Activated CD8-positive, alpha-beta memory T cell treated with anti-CD3 and anti-CD28 coated beads for 36 hours (primary cell): ENCODE data around the gene HNRNPF. TPM values are rescaled to one million over a fixed set of nuclear protein-coding genes. Genes with fewer than 3 reads are reported as not detected.

Source experiments
- CTCF ChIA-PET: fragments of 350-600 bp; sonication (Branson Sonifier 250); formaldehyde crosslinking; loops from one replicate; lab custom pipeline; 2021; ENCODE audit warnings: antibody characterized with exemption; lab: Charles Lee
- POLR2A ChIA-PET: fragments of 350-600 bp; sonication (Branson Sonifier 250); formaldehyde crosslinking; loops from one replicate; lab custom pipeline; 2021; ENCODE audit warnings: antibody characterized with exemption; lab: Charles Lee
- total RNA-seq, 2 experiments: library from RNA; stranded (reverse); gene quantifications; one replicate each; pipeline ENCODE4 v1.2.3, GENCODE V29; 2021

The HNRNPF gene
- total RNA-seq, 2 experiments from 2014 or later = 544 to 554 TPM

DNA sequence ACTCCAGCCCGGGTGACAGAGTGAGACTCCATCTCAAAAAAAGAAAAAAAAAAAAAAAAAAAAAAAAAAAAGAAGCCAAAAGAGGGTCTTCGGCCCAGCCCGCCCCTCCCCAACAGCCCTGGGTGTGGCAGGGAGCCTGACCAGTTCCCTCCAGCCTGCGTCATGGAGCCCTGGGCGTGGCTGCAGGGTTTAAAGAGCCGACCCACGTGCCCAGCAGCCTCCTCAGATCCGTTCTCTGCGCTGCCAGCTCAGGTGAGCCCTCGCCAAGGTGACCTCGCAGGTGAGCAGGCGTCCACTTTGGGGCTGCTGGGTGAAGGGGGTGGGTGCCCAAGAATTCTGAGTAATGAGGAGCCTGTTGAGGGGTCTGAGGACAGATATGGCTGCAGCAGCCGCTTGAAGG is 37.6 kb downstream of the HNRNPF start, which contains the start of gene FXYD4:
TSS of gene FXYD4 (plus strand) at position 219 of the 400 bp plus-strand sequence. CDS start 2,111 bp downstream, outside the sequence.
- ChIA-PET CTCF (no interaction called here), POLR2A (no interaction called here)

DNA sequence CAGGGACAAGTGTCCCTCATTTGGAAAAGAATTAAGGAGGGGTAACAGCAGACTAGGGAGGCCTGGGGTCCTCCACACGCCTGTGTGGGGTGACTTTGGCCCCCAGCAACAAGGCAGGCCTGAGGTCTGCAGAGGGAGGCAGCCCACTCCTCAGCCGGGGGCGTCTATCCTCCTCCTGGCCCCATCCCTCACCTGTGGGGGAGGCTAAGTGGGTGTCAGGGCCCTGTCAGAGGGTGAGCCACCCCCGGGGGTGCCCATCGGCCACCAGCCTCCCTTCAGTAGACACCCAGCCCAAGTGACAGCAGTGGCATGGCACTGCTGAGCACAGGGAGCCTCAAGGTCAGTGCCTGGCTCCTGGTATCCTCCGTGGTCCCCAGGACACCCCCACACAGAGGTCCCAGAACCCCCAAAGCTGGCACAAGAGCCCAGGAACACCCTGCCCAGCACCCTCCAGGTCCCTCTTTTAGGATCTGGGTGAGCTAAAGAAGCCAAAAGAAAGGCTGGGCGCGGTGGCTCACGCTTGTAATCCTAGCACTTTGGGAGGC is 38.2 kb downstream of the HNRNPF start:
- CTCF ChIA-PET = no interaction called here

DNA sequence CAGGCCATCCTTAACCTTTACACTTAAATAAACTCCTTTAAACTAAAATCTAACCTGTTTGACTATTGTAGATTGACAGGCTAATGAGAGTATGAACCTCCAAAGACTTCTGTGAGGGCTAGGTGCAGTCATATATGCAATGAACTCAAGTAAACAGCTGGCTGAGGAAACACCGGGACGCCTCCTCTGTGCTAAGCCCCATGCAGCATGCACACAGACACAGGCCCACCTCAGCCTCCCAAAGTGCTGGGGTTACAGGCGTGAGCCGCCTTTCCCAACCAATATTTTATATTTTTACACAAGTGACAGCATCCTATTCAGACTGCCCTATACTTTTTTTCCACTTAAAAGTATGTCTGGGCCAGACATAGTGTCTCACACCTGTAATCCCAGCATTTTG is 39.1 kb downstream of the HNRNPF start:
- POLR2A ChIA-PET = interaction anchor here (0.5 kb wide), 1 partner anchor 12 kb away, joined by 5 read pairs; no protein-coding TSS in a partner anchor
- CTCF ChIA-PET = no interaction called here

More for the DNA sequence above, 38.2 kb downstream of the HNRNPF start:
- POLR2A ChIA-PET = no interaction called here

DNA sequence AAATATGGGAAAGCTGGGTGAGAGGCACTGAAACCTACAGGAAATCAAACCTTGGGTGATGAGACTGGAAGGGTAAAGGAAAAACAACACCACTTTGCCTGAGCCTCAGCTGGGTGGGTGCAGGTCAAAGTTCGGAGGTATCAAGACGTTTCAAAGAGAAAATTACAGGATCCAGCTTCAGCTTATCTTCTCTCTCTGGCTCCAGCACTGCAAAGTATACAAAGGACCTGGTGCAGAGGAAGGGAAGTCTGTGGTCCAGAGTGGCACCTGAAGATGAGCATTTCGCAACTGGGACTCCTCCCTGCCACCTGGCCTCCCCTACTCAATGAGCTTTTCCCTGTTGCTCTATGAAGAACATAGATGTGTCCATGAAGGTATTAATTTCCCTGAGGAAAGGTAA is 44.0 kb downstream of the HNRNPF start:
- CTCF ChIA-PET = no interaction called here

DNA sequence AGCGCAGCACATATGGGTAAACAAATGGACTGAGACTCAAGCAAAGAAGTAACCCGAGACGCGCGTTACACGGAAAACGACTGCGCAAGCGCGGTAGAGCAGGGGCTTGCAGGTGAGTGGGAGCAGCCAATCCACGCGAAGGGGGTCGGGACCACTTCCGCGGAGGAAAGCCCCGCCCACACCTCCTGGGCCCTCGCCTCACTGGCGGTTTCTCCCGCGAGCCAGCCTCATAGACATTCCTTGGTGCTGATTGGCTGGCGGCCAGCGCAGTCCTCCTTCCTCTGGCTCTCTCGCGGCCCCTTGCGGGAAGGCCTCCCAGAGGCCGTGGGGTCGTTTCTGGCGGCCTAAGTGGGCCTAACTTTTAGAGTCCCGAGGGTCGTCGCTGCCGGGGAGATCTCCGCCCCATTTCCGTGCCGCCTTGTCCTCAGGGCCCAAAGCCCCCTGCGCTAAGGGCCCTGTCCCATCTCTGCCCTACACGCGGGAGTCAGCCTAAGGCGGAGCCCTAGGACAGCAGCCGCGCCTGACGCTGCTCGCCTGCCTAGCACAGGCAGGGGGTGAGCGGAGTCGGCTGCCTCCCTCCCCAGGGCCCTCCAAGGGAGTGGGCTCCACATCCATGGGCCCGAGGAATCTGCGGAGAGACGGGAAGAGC is 46.7 kb downstream of the HNRNPF start:
- CTCF ChIA-PET = interaction anchor here (1.2 kb wide), 1 partner anchor 13 kb away, joined by 3 read pairs; no protein-coding TSS in a partner anchor
- POLR2A ChIA-PET = interaction anchor here (0.7 to 1.6 kb wide), 2 partner anchors 35 to 225 kb away, joined by 3 to 7 read pairs; partner anchors contain the start of gene CSGALNACT2

More for the DNA sequence above, 44.0 kb downstream of the HNRNPF start:
- POLR2A ChIA-PET = interaction anchor here (1.0 kb wide), 1 partner anchor 78 kb away, joined by 4 read pairs; no protein-coding TSS in a partner anchor

DNA sequence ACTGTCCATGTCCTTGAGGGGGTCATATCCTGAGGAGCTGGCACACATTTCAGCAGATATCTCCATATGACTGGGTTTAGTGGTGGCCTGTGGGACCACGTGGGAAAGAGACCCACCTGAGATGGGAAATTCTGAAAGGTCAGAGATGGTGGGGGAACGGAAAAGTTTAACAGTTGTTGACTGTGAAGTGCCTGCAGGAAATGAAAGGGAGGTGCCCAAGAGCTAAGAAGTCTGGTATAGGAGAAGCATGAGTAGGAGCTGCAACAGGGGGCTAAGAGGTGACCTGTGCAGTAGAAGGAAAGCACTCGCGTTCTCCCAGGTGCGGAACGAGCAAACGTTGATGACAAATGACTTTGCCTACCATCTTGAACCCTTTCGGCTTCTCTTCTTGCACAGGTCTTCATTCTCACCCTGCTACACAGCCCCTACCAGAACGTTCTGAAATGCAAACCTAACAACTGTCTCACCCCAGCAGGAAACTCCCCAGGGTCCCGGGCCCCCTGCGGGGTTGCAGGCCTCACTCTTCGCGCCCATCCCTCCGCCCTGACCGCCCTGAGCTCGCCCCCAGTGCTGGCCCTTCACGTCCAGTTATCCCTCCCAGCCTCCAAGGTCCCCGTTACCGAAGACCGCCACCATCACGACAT is 47.3 kb downstream of the HNRNPF start:
- CTCF ChIA-PET = no interaction called here
- POLR2A ChIA-PET = interaction anchor here (0.7 to 1.6 kb wide), 2 partner anchors 36 to 224 kb away, joined by 3 to 7 read pairs; partner anchors contain the start of gene CSGALNACT2

DNA sequence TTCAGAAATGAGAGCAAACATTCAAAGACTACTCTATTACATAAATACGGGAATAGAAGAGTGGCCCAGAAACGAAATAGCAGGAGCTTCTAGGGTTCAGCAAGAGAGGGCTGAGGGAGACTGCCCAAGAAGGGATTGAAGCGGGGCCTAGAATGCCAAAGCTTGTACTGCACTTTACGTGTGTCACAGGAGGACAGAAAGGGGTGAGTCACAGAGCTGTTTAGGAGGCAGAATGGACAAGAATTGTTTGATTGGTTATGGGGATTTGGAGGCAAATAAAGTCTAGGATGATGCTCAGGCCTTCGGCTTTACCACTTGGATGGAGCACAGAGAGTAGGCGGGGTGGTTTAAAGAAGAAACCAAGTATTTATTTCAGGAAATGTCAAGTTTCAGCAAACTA is 48.9 kb downstream of the HNRNPF start:
- CTCF ChIA-PET = interaction anchor here (1.1 kb wide), 1 partner anchor 12 kb away, joined by 6 read pairs; no protein-coding TSS in a partner anchor

DNA sequence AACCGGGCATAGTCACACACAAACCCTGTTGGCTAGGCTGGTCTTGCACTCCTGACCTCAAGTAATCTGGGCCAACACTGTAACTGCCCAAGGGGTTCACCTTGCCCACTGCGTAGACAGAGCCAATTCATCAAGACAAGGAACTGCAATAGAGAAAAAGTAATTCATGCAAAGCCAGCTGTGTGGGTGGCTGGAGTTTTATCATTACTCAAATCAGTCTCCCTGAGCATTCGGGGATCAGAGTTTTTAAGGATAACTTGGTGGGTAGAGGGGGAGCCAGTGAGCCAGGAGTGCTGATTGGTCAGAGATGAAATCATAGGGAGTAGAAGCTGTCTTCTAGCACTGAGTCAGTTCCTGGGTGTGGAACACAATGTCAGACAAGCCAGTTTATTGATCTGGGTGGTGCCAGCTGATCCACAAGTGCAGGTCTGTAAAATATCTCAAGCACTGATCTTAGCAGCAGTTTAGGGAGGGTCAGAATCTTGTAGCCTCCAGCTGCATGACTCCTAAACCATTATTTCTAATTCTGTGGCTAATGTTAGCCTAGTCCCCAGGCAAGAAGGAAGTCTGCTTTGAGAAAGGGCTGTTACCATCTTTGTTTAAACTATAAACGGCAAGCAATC is 53.1 kb downstream of the HNRNPF start:
- POLR2A ChIA-PET = no interaction called here

More for the DNA sequence above, 48.9 kb downstream of the HNRNPF start:
- POLR2A ChIA-PET = no interaction called here

DNA sequence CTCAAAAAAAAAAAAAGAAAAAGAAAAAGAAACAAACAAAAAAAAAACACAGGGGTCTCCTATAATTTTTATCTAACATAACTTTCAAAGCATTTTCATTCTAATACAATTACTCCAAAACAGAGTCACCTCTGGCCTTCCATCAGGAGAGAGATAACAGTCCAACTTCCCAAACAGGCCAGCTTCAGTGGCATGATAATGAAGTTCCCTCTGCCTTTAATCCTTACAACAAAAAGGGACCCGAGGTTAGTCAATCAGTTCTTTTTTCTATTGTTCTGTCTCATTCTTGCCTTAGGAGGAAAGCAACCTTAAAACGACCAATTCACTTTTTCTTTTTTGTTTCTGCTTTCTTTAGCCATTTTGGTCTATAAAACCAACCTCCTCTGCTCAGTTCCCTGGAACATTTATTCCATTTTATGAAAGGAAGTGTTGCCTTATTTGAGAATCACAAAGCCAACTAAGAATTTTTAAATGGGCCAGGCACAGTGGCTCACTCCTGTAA is 54.1 kb downstream of the HNRNPF start:
- ChIA-PET CTCF (interaction anchor here (0.7 to 1.0 kb wide), 2 partner anchors 81 to 150 kb away, joined by 3 to 5 read pairs; no protein-coding TSS in a partner anchor), POLR2A (interaction anchor here (0.7 kb wide), 2 partner anchors 45 to 154 kb away, joined by 4 to 6 read pairs; no protein-coding TSS in a partner anchor)

More for the DNA sequence above, 53.1 kb downstream of the HNRNPF start:
- CTCF ChIA-PET = interaction anchor here (0.7 kb wide), 1 partner anchor 268 kb away, joined by 4 read pairs; no protein-coding TSS in a partner anchor

DNA sequence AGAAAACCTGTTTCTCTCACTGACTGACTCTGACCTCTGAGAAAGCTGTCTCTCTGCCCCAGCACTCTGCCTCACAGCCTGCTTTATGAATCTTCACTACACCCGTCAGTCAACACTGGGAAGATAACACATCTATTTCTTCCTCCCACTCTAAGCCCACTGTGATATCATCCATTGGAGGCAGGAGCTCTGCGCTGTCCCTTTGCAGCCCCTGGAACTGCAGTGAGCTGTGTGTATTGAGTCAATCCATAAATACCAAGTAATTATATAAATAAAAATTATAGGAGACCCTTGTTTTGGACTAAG is 54.7 kb downstream of the HNRNPF start:
- POLR2A ChIA-PET = interaction anchor here (0.7 kb wide), 2 partner anchors 45 to 153 kb away, joined by 4 to 6 read pairs; no protein-coding TSS in a partner anchor

DNA sequence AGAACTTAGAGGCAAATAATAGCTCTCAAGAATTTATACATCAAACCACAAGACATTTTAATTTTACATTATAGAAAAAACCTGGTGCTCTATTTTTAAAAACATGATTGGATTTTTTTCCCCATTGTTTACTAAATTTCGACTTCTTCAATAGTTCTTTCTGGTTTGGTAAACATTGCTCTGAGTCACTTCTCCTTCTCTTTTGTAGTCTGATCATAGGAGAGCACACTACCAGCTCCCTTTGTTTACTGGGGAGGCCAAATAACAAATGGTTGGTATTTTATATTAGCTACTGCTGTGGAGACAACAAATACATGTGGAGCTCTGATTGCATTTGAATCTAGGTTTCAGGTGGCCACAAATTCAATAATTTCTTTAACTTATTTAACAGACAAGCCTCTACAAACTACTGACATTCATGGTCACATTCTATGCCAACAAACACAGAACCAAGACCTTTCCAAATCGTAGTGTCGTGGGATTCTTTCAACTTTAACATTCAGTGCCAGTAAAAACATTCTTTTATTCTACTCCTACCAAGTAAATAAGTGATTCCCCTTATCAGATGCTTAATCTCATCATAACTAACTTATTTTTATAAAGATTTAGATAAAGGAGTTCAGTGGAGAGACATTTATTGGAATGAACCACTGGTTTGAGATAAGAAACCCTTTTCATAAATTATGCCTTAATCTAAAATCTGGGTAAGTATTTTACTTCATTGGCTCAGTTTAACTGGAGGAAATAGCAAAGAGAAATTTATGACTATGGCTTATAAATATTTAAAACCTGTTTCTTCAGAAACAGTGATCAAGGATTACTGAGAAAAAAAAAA is 55.3 kb downstream of the HNRNPF start:
- ChIA-PET POLR2A (interaction anchor here (0.7 kb wide), 2 partner anchors 44 to 153 kb away, joined by 4 to 6 read pairs; no protein-coding TSS in a partner anchor), CTCF (interaction anchor here (0.7 to 1.2 kb wide), 2 partner anchors 107 to 134 kb away, joined by 3 to 4 read pairs; no protein-coding TSS in a partner anchor)

More for the DNA sequence above, 54.7 kb downstream of the HNRNPF start:
- CTCF ChIA-PET = interaction anchor here (1.0 kb wide), 1 partner anchor 149 kb away, joined by 5 read pairs; no protein-coding TSS in a partner anchor

DNA sequence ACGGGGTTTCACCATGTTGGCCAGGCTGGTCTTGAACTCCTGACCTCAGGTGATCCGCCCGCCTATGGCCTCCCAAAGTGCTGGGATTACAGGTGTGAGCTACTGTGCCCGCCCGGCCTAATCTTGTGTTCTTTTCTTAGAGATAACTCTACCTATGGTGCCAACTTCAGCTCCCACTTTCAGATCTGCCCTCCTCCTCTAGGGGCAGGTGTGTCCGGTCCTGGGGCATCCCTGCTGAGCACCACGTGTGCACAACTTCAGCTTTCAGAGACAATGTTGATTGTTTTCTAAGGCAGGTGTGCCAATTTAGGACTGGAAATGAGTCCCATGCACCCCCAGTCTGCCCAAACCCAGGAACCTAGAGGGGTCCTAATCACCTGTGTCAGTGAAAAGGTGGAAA is 56.0 kb downstream of the HNRNPF start:
- POLR2A ChIA-PET = no interaction called here

DNA sequence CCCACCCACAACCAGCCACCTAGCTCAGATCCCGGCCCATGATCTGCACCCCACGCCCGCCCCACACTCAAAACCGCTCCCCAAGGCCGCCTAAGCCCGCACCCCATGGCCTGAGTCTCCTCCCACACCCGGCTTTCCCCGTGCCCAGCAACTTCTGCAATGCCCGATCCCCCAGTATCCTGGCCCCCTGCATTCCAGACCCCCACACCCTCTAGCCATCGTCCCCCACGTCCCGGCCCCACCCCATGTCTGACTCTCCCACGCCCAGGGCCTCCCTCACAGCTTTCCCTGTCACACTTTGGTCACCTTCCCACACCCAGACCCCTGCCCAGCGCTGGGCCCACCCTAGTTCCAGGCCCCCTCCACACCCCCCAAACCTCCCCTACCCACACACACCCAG is 57.7 kb downstream of the HNRNPF start:
- CTCF ChIA-PET = interaction anchor here (0.8 to 1.0 kb wide), 2 partner anchors 27 to 147 kb away, joined by 3 read pairs; no protein-coding TSS in a partner anchor
- POLR2A ChIA-PET = no interaction called here

More for the DNA sequence above, 56.0 kb downstream of the HNRNPF start:
- CTCF ChIA-PET = interaction anchor here (0.7 to 1.2 kb wide), 2 partner anchors 108 to 133 kb away, joined by 3 to 4 read pairs; no protein-coding TSS in a partner anchor

DNA sequence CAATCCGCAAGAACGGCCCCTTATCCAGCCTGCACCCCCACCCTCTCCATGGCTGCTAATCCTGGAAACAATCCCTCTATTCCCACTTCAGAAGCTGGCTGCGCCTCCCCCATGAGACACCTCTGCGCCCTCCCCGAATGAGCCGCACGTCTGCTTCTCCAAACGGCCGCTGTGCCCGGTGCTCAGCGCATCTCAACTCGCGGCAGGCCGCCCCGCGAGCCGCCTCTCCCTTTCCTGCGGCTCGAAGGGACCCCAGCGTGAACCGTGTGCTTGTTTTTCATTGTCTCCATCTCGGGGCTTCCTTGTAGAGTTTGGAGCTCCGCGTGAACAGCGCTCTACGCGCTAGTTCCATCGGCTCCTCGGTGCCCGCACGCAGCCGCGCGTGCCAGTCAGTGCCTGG is 58.3 kb downstream of the HNRNPF start:
- ChIA-PET CTCF (interaction anchor here (0.6 to 4.2 kb wide), 2 partner anchors 58 to 149 kb away, joined by 3 to 35 read pairs; no protein-coding TSS in a partner anchor), POLR2A (no interaction called here)

DNA sequence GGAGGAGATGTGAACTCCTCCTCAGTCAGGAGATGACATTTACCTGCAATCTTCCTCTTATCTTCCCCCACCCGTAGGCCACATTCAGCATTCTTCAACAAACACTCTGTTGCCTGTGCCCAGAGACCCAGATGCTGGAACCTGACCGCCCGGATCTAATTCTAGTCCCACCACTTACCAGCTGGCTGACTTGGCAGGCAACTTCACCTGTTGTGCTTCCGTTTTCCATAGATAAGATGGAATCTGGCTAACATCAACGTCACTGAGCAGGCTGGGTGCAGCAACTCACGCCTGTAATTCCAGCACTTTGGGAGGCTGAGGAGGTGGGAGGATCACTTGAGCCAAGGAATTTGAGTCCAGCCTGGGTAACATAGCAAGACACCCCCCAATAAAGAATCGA is 58.8 kb downstream of the HNRNPF start:
- CTCF ChIA-PET = interaction anchor here (1.6 to 4.2 kb wide), 2 partner anchors 57 to 111 kb away, joined by 3 to 35 read pairs; no protein-coding TSS in a partner anchor
- POLR2A ChIA-PET = no interaction called here

DNA sequence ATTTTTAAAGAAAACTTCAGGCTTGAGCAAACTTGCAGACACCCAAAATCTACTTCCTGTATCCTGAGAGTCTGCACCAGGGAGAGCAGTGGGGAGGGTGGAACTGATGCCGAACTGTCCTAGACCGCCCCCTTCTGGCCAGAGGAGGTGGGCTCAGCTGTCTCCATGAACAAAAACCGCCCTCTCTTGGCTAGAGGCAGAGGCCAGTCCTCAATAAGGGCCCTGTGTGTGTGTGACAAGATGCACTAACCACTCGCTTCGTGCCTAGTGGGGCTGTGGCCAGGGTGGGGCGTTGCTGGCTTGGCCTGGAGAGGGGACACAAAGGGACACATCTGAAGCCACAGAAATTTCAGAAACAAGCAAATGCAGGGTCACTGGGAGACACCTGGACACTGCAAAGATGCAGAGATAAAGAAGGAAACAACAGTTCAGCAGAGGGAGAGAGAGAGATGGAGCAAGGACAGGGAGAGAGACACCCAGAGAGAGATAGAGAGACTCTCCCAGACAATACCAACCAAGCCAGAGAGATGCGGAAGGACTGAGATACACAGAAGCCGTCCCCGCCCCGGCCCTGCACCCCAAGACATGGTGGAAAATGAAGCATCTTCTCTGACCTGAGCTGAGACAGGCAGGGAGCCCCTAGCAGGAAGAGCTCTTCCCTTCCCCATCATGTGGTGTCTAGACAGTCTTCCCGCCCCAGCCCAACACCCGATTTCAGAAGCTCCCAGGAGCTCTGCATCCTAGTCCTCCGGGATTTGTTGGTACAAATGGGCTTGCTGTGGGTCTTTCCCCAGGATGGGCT is 60.3 kb downstream of the HNRNPF start:
- POLR2A ChIA-PET = interaction anchor here (0.5 kb wide), 1 partner anchor 33 kb away, joined by 9 read pairs; no protein-coding TSS in a partner anchor
- CTCF ChIA-PET = interaction anchor here (0.7 to 4.2 kb wide), 16 partner anchors 9 to 144 kb away, joined by 3 to 35 read pairs (median 3); no protein-coding TSS in a partner anchor
